22Rv1 (cell line): Measurements from ENCODE around the gene CSMD2.

Experiments used
- H3K27ac ChIP-seq: fragments of 450-650 bp; 2 replicates; pipeline ENCODE4 v1.5.1; 2017
- CTCF ChIP-seq: fragments of 450-650 bp; IDR thresholded peaks from 2 replicates; pipeline ENCODE4 v1.5.1; 2017; ENCODE audit warnings: mild to moderate bottlenecking
- ZFX ChIP-seq: fragments of 450-650 bp; IDR thresholded peaks from 2 replicates; pipeline ENCODE4 v1.6.1; 2017; ENCODE audit warnings: antibody characterized with exemption, borderline replicate concordance

Gene CSMD2

GRCh38 chr1:34132161-34132420 lies 32.9 kb downstream of the CSMD2 start:
- no peak overlapping the region for H3K27ac ChIP-seq
- no peak for TF ChIP-seq CTCF
- TF ChIP-seq ZFX, result no peak

GRCh38 chr1:34131396-34132160 lies 33.5 kb downstream of the CSMD2 start:
- TF ChIP-seq ZFX, result no peak
- TF ChIP-seq CTCF, result no peak
- no peak overlapping the region for H3K27ac ChIP-seq

GRCh38 chr1:34130306-34130705 lies 34.7 kb downstream of the CSMD2 start:
- no peak overlapping the region for H3K27ac ChIP-seq
- no peak for TF ChIP-seq ZFX
- TF ChIP-seq CTCF, result no peak

GRCh38 chr1:34129630-34130029 lies 35.4 kb downstream of the CSMD2 start:
- TF ChIP-seq ZFX, result no peak
- no peak for TF ChIP-seq CTCF
- H3K27ac ChIP-seq, result no peak overlapping the region

GRCh38 chr1:34128186-34128889 lies 36.7 kb downstream of the CSMD2 start:
- no peak overlapping the region for H3K27ac ChIP-seq
- no peak for TF ChIP-seq ZFX
- TF ChIP-seq CTCF, result no peak

GRCh38 chr1:34127006-34128000 lies 37.7 kb downstream of the CSMD2 start:
- H3K27ac ChIP-seq, result no peak overlapping the region
- TF ChIP-seq ZFX, result no peak
- TF ChIP-seq CTCF, result no peak
